A172 (cell line): ENCODE data around the gene PROC. TPM values are rescaled to one million over a fixed set of nuclear protein-coding genes. Genes with fewer than 3 reads are reported as not detected.
"Not testable (repeated sequence)": the region's sequence is repeated elsewhere in the genome, so short reads cannot be mapped to it uniquely, and the experiment has no call there.

Source experiments
- DNase-seq: peaks from one replicate; pipeline ENCODE4 v3.0.0-alpha.2; 2015; ENCODE audit warnings: low spot score
- total RNA-seq: library from RNA; depleted of rRNA; stranded (reverse); fragments of >200 nt; shearing (Covaris generic); gene quantifications from 2 replicates; pipeline ENCODE4 v1.2.3, GENCODE V29; 2014

Gene PROC
- total RNA-seq, 1 experiment from 2014 or later = 2.8 TPM

DNA sequence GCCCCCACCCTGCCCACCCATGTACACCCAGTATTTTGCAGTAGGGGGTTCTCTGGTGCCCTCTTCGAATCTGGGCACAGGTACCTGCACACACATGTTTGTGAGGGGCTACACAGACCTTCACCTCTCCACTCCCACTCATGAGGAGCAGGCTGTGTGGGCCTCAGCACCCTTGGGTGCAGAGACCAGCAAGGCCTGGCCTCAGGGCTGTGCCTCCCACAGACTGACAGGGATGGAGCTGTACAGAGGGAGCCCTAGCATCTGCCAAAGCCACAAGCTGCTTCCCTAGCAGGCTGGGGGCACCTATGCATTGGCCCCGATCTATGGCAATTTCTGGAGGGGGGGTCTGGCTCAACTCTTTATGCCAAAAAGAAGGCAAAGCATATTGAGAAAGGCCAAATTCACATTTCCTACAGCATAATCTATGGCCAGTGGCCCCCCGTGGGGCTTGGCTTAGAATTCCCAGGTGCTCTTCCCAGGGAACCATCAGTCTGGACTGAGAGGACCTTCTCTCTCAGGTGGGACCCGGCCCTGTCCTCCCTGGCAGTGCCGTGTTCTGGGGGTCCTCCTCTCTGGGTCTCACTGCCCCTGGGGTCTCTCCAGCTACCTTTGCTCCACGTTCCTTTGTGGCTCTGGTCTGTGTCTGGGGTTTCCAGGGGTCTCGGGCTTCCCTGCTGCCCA is 9.3 kb downstream of the PROC start:
- no peak for DNase-seq

GRCh38 chr2:127428057-127428814 is 10.0 kb downstream of the PROC start:
- no peak for DNase-seq

- DNase-seq = no peak
These were observed 10.5 kb downstream of the PROC start for GRCh38 chr2:127428815-127429109.

- DNase-seq = no peak
These were observed 11.1 kb downstream of the PROC start for GRCh38 chr2:127429291-127429690.

GRCh38 chr2:127429844-127430425 is 11.7 kb downstream of the PROC start:
- no peak for DNase-seq

DNA sequence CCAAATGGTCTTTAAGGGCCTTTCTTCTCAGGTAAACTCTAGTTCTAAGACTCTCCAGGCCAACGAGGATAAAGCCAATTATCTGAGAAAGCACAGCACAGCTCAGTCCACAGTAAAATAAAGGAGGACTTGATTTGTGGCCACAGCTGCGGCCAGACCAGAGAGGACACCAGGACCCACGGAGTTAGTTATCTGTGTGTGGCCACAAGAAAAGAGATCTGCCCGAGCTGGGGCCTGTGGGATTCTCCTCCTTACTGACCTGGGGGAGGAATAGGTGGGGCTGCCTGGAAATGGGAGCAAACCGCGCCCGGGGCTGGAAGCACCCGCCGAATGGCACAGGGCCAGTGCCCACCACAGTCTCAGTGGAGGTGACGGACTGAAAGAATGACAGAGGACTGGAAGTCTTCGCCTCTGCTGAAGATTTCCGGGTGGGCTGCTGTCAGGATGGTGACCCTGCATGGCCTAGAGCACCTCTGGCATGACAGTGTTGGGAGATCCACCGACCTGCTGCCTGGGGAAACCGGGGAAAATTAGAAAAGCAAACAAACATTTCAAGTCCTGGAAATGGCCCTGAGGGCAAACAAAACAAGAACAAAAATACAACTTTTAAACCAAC is 13.3 kb downstream of the PROC start:
- DNase-seq = no peak

GRCh38 chr2:127434515-127434914 is 16.3 kb downstream of the PROC start:
- no peak for DNase-seq

GRCh38 chr2:127437056-127437455 is 18.8 kb downstream of the PROC start:
- DNase-seq = no peak

GRCh38 chr2:127437781-127438726 is 19.8 kb downstream of the PROC start:
- DNase-seq = no peak

GRCh38 chr2:127439343-127439742 is 21.1 kb downstream of the PROC start:
- no peak for DNase-seq

GRCh38 chr2:127448526-127448925 is 30.3 kb downstream of the PROC start:
- no peak for DNase-seq

DNA sequence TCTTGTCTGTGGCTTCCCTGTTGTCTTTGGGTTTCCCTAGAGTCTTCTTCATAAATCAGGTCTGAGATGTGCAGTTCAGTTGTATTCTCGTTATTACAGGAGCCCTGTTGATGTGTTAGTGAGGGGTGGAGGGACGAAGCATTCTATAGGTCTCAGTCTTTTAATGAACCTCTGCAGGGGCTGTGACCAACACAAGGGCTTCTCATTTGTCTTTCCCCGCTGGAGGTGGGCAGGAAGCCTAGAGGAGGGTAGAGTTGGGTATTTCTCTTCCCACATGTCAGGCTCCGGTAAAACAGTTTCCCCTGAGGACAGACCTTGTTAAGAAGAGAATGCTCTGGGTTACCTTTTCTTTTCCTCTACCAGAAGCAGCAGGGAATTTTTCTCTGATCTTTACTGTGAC is 31.2 kb downstream of the PROC start:
- DNase-seq = no peak

GRCh38 chr2:127449898-127450297 is 31.7 kb downstream of the PROC start:
- no peak for DNase-seq

DNA sequence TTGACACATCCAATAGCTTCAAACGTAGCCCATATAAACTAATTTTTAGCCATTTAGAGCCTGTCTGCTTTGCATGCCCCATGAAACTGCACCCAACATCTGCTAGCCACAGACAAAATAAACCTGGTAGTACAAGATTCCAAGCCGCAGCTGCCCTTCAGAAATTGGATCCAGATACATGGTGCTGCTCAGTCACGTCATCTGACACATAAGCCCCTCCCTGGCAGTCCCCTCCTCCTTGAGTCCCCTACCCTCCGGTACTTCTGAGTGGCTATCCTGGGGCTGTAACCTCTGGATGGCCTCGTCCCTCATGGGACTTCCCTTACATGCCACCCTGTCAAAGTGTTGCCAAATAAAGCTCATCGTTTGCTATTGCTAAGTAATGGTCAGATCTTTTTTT is 33.8 kb downstream of the PROC start:
- no peak for DNase-seq

DNA sequence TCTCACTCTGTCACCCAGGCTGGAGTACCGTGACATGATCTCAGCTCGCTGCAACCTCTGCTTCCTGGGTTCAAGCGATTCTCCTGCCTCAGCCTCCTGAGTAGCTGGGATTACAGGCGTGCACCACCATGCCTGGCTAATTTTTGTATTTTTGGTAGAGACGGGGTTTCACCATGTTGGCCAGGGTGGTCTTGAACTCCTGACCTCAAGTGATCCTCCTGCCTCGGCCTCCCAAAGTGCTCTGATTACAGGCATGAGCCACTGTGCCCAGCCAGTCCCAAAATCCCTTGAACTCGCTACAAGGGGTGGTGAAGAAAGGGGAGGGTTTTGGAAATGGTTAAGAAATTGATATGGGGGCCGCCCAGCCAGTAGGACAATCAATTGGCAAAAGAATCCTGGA is 34.2 kb downstream of the PROC start:
- not testable (repeated sequence) for DNase-seq

- DNase-seq = no peak
These were observed 34.8 kb downstream of the PROC start for GRCh38 chr2:127453013-127453391.

DNA sequence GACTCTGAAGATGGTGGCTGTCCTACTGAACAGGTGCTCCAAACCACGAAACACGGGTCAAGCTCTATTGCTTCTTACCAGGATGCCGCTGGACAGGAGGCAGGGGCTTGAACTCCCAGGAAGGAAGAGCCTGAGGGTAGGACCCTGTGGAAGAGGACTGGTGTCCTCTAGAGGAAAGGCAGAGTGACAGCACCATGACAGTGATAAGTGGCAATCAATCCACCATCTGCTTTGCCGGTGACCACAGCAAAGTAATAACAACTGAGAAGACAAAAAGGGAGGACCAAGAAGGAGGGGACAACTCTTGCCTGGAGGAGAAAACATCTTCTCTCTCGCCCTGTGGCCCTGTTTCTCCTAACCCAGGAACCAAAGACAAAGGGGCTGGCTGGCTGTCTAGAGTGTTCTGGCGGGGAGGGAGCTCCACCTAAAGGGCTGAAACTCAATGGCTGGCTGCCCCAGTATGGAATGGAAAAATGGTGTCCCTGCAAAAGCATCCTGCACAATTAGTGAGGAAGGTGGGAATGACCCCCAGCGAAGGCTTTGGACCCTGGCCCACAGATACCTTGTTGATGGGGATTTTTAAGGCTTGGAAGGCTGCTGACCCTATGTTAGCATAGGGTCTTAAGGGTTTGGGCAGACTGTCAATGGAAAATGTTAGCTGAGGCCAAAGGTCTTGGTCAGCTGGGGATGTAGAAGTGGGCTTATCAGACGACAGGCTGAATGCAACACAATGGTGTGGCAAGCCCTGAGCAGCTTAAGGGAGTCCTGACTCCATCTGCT is 35.4 kb downstream of the PROC start:
- no peak for DNase-seq

GRCh38 chr2:127454595-127455565 is 36.7 kb downstream of the PROC start:
- DNase-seq = no peak

DNA sequence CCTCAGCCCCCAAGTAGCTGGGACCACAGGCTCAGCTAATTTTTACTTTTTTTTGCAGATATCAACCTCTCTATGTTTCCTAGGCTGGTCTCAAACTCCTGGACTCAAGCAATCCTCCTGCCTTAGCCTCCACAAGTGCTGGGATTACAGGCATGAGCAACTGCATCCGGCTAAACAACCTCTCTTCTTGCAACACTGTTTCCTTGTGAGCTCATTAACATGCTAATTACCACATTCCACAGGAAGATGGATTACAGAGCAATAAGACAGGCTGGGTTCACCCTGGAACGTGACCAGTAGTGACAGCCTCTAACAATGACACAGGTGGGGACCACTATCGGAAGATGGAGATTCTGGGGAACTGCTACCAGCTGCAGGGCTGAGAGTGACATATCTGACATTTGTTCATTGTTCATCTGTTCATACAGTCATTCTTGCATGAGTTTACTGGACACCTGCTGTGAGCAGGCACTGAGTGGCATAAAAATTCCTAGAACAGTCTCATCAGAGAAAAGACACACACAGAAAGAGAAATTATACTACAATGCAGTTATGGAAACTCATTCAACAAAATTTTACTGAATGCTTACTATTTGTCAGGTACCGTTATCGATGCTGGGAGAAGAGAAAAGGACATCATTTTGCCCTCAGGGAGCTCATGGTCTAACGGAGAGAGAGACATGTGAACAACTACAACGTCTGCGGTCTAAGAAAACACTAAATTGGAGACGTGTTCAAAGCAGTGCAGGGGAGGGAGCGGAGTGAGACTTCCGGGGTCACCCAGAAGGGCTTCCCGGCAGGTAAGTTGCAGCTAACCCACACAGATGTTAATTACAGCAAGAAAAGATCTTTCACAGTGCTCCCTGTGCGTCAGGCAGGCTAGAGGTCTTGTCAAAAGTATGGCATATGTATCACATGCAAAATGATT is 37.6 kb downstream of the PROC start:
- DNase-seq = peak; percentile 18
